Activated CD8-positive, alpha-beta memory T cell treated with anti-CD3 and anti-CD28 coated beads for 48 hours (primary cell): ENCODE results near the gene TMEM72.
A peak's percentile ranks its signal among the peaks of the same experiment; 100 is the strongest.
"Not testable (repeated sequence)": the region's sequence is repeated elsewhere in the genome, so short reads cannot be mapped to it uniquely, and the experiment has no call there.

Experiments used
- DNase-seq, 3 experiments: peaks; one replicate each; pipeline ENCODE4 v3.0.0-alpha.2; 2020; ENCODE audit warnings: low read depth in 2 of 3, low spot score in 2 of 3

TMEM72 gene

DNA sequence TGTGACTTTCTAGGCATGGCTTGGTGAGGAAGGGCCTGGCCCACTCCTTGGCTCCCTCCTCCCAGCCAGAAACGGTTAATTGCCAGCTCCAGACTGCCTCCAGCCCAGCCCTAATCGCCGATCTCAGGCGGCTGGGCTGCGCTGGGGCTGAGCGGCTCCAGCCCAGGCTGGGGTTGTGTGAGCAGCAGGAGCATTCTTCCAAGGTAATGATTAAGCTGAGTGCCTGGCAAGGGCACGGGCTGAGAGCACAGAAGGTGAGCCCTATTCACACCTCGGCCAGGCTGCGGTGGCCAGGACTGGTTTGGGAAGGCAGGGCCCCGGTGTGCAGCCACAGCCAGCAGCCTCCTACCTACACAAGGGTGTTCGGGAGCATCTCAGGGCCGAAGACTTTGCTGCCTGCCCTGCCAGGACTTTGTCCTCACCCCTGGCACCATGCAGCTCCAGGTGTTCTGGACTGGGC lies at the start of gene TMEM72:
TSS of gene TMEM72 (plus strand) at position 257 of the 460 bp plus-strand sequence. CDS start at position 433, 176 bp downstream.
- no peak for DNase-seq

DNA sequence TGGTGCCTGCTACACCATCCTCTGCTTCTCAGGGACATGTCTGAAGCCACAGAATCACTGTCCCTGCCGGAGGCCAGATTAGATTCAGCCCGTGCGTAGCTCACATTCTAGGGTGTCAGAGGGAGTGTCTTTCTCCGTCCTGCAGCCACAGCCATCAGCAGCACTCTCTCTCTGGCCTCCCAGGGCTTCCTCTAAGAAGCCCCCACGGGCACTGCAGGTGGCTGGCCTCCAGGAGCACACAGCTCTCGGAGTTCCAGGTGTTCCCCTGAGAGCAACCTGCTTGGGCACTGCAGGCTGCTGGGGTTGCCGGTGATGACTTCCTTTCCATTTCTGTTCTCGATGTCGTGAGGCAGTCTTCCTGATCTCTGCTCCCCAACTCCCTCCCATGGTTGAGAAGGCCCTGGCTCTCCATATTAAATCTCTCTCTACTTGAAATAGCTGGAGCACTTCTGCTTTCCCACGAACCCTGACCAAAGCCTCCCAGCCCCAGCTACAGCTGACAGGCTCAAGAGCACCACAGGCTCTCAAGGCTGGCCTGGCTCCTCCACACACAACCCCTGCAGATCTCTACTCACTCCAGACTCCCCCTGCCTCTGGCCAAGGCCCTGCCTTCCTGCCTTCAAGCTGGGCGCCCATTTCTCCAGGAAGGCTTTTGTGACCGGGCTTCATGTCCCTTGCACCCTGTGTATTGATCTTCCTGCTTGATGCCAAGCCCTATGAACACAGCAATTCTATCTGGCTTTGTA lies 49.0 kb upstream of the TMEM72 start:
- no peak for DNase-seq

- no peak for DNase-seq
Measured at GRCh38 chr10:44862924-44863323, 48.2 kb upstream of the TMEM72 start.

- no peak for DNase-seq
Measured at GRCh38 chr10:44863344-44864047, 47.6 kb upstream of the TMEM72 start.

GRCh38 chr10:44864051-44864450 lies 47.1 kb upstream of the TMEM72 start:
- DNase-seq, result no peak

DNA sequence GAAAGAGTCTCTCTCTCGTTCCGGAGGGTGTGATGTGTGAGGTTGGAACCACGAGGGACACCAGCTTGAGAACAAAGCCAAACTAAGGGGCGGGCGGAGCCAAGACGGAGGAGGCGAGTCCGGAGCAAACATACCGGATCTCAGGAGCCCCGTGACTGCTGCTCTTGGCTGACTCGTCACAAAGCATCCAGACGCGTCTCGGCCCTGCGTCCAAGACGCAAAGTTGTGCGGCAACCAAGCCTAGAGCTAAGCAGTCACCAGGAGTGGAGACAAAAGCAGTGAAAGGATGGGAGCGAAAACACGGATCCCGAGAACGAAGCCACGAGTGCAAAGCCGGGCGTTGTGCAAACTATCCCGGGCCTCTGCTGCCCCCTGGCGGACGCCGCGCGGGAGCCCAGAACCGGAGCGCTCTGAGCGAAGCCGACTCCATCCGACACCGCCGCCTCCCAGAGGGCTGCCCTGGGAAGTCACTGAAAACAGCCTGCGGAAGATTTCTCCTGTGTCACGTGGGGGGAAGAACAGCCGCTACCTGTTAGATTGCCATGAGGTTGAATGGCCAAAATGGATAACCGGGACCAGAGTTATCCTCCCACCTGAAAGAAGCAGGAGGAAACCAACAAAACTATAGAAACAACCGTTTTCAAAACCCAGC lies 46.4 kb upstream of the TMEM72 start:
- DNase-seq, result peak; percentile 59 to 95 (median 83)

GRCh38 chr10:44865289-44865671 lies 45.9 kb upstream of the TMEM72 start:
- no peak for DNase-seq

GRCh38 chr10:44866367-44866766 lies 44.8 kb upstream of the TMEM72 start:
- DNase-seq, result not testable (repeated sequence)

GRCh38 chr10:44870031-44870430 lies 41.1 kb upstream of the TMEM72 start:
- no peak for DNase-seq

- DNase-seq, result no peak
Measured at GRCh38 chr10:44873160-44873559, 38.0 kb upstream of the TMEM72 start.

GRCh38 chr10:44874166-44874565 lies 37.0 kb upstream of the TMEM72 start:
- DNase-seq, result no peak

DNA sequence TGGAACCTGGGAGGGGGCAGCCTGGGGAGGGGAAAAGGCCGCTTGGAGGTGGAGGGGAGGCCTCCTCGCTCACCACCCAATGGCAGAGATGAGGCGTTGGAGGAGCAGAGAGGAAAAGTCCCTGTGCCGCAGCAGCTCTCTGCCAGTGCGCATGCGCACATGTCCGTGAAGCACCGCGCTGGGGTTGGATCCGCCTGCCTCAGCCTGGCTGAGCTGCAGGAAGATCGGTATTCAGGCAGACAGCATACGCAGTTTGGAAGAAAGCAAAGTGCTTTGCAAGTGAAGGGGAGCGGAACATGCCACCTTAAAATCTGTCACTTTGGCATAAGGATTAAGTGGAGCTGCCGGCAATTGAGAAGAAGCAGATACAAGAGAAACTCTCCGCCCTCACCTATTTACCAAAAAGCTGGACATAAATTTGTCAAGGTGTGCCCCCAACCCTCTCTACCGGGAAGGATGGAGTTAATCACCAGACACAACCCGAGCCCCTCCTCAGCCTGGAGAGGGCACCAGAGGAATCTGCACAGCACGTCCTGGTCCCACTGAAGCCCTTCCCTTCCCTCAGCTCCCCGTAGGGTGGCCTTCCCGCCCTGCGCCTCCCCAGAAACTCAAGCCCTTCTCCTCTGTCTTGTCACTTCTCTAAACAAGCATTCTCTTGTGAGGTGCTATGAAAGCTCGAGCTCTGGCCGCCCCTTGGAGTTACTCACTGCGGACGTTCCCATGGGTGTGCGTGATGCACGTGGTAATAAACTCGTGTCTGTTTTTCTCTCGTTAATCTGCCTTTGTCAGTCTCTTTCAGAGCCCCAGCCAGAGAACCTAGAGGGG lies 32.2 kb upstream of the TMEM72 start:
- DNase-seq, result peak; percentile 43 to 57 (median 51)

DNA sequence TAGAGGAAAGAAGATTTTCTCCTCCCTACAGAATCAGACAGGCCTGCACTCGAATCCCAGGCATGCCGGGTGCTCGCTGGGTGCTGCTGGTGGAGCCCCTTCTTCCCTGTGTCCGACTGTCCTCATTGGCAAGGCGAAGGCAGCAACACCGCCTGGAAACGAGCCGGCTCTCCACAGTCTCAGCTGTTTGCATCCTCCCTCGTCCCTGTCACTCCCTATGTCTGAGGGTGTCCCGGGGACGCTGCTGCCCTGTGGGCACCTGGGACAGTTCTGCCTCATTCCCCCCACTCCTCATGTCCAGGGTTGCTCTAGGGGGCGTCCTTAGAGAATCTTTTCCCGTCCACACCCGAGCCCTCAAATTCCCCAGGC lies 31.6 kb upstream of the TMEM72 start:
- no peak for DNase-seq

- DNase-seq, result no peak
Measured at GRCh38 chr10:44880090-44880715, 30.9 kb upstream of the TMEM72 start.

DNA sequence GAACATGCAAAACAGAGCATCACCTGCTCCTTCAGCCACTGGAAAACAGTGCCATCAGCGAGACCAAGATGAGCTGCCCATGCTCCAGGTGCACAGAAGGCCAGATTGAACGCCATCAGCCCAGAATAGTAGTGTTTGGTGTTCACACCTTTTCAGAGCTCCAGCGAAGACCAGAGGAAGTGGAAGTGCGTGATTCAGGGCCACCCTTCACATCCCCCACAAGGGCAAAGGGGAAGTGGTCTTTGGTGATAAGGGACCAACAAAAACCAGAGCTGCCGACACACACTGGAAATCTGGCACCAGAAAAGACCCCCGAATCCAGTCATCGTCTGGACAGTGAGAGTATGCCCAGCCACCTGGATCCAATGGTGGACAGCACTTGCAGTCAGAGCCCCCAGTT lies 29.5 kb upstream of the TMEM72 start:
- DNase-seq, result no peak

DNA sequence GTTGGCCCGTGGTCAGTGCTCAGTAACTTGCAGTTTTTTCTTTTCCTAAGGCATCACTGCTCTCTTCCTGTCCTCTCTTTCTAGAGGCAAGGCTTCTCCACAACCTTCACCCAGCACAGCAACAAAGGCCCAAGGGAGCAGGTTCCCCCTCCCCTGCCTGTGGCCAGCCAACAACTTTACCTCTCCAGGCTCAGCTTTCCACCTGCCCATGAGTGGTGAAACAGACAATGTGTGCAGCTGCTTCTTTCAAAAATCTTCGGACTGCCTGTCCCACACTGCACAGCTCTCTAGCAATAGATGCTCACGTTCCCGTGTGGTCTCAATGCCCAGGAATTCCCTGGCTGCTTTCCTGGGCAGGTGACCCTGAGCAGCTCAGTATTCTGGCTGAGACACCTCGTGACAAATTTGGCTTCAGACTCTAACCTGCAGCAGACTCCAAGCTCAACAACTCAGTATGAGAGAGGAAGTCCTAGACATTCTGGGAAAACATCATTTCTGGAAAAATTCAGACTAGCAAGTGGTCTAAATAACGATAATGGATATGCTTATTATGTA lies 28.9 kb upstream of the TMEM72 start:
- DNase-seq, result no peak

- no peak for DNase-seq
Measured at GRCh38 chr10:44883593-44884331, 27.4 kb upstream of the TMEM72 start.

GRCh38 chr10:44885710-44886109 lies 25.4 kb upstream of the TMEM72 start:
- DNase-seq, result no peak

GRCh38 chr10:44886966-44887365 lies 24.2 kb upstream of the TMEM72 start:
- DNase-seq, result no peak

GRCh38 chr10:44888886-44889285 lies 22.3 kb upstream of the TMEM72 start:
- DNase-seq, result no peak
